K562 (cell line): ENCODE results near the gene COL25A1.

Experiments used
- CBX8 ChIP-seq: fragments of 200-600 bp; sonication (generic); IDR thresholded peaks from 2 replicates; pipeline ENCODE4 v1.6.1; 2012; ENCODE audit warnings: borderline replicate concordance, mixed run types, low read depth, mild to moderate bottlenecking, moderate library complexity, mixed read lengths, low read length, control low read depth, inconsistent platforms; ENCODE audit not compliant: poor library complexity, severe bottlenecking; ENCODE audit errors: extremely low read depth
- HMG20B ChIP-seq: fragments of 250-450 bp; sonication (Bioruptor Pico); IDR thresholded peaks from 2 replicates; pipeline ENCODE4 v1.5.0; 2021; ENCODE audit warnings: mild to moderate bottlenecking
- KLF10 ChIP-seq: fragments of 250-450 bp; sonication (Bioruptor Pico); IDR thresholded peaks from 2 replicates; pipeline ENCODE4 v1.6.1; 2021; ENCODE audit warnings: matching md5 sums
- PHF8 ChIP-seq: fragments of 200-600 bp; sonication (generic); IDR thresholded peaks from 2 replicates; pipeline ENCODE4 v1.6.1; 2012; ENCODE audit warnings: mixed run types, mild to moderate bottlenecking, inconsistent platforms, low read length, moderate library complexity, borderline replicate concordance
- RB1 ChIP-seq: fragments of 450-650 bp; IDR thresholded peaks from 2 replicates; pipeline ENCODE4 v1.6.1; 2017; ENCODE audit warnings: low read depth, mild to moderate bottlenecking
- SIN3A ChIP-seq, 2 experiments: fragments of 150-350 bp in 1 of 2; IDR thresholded peaks; 2 replicates each; pipeline ENCODE4 v1.6.1; 2011 to 2016; ENCODE audit warnings: borderline replicate concordance in 2 of 2, low read depth in 2 of 2, low read length in 2 of 2, mild to moderate bottlenecking in 2 of 2, moderate library complexity in 2 of 2; ENCODE audit not compliant: control insufficient read depth in 1 of 2
- YY1 ChIP-seq, 3 experiments: IDR thresholded peaks; 2 replicates each; pipeline ENCODE4 v1.6.1; 2011; ENCODE audit warnings: low read length in 2 of 3, mild to moderate bottlenecking in 2 of 3, moderate library complexity in 2 of 3, borderline replicate concordance in 1 of 3, control low read depth in 1 of 3, low read depth in 1 of 3; ENCODE audit not compliant: insufficient read depth in 3 of 3, insufficient replicate concordance in 2 of 3, control insufficient read depth in 1 of 3, insufficient read length in 1 of 3; ENCODE audit errors: extremely low read depth in 1 of 3
- ZKSCAN1 ChIP-seq: fragments of 150-350 bp; IDR thresholded peaks from 2 replicates; pipeline ENCODE4 v1.6.1; 2016; ENCODE audit warnings: low read depth, low read length
- TF ChIP-seq, protein P1 (sequence below), 3 experiments: IDR thresholded peaks in 2 of 3; conservative IDR thresholded peaks in 1 of 3; 2 replicates each; pipeline ENCODE4 v1.5.1; 2011 to 2012; ENCODE audit warnings: low read length in 3 of 3, mild to moderate bottlenecking in 3 of 3, control low read depth in 2 of 3, improper control_type of control experiment in 1 of 3, inconsistent platforms in 1 of 3, low read depth in 1 of 3, mixed read lengths in 1 of 3, moderate library complexity in 1 of 3; ENCODE audit not compliant: insufficient read depth in 2 of 3
- TF ChIP-seq, protein P2 (sequence below): fragments of 250-450 bp; sonication (Bioruptor Pico); IDR thresholded peaks from 2 replicates; pipeline ENCODE4 v1.5.0; 2021
- TF ChIP-seq, protein P3 (sequence below), 3 experiments: fragments of 200-800 bp in 1 of 3; fragments of 250-450 bp in 1 of 3; fragments of 450-650 bp in 1 of 3; sonication (Bioruptor Pico) in 1 of 3; sonication (Bioruptor generic) in 1 of 3; formaldehyde crosslinking in 1 of 3; IDR thresholded peaks; 2 replicates each; pipeline versions ENCODE4 v1.6.1 to v1.8.0; 2016 to 2022; ENCODE audit warnings: mild to moderate bottlenecking in 2 of 3, missing genetic modification characterization in 2 of 3, missing compliant biosample characterization in 1 of 3, moderate library complexity in 1 of 3
- TF ChIP-seq, protein P4 (sequence below): fragments of 250-450 bp; sonication (Bioruptor Pico); IDR thresholded peaks from 2 replicates; pipeline ENCODE4 v1.5.0; 2020; ENCODE audit warnings: mild to moderate bottlenecking, borderline replicate concordance
- TF ChIP-seq, protein P5 (sequence below): sonication (generic); formaldehyde crosslinking; IDR thresholded peaks from 2 replicates; pipeline ENCODE4 v1.8.1; 2023; ENCODE audit warnings: mild to moderate bottlenecking, missing genetic modification reagents
- TF ChIP-seq, protein P6 (sequence below): sonication (generic); formaldehyde crosslinking; IDR thresholded peaks from 2 replicates; pipeline ENCODE4 v1.8.0; 2022; ENCODE audit warnings: mild to moderate bottlenecking, missing genetic modification reagents

DNA sequence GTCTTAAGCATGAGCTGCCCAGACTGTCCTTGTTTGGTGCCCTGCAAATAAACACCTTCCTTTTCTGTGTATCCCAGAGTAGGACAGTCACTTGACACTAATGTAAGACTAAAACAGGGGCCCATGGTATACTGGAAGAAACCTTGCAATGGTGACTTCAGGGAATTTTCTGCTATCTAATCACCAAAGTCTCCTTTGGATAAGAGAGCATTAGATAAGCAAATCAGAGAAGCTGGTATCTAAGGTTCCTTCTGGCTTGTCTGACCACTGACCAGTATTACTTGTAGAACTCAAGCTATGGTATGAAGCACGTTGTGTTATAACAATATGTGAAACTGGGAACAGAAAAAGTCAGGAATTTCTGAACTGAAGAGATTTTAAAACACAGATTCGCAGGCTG lies 173.9 kb downstream of the COL25A1 start:
- no peak for TF ChIP-seq KLF10
- TF ChIP-seq YY1 (IDR thresholded peaks at IDR 0.05; ENCODE audit: borderline replicate concordance in 1 of 3, control insufficient read depth in 1 of 3, extremely low read depth in 1 of 3, insufficient read depth in 3 of 3, insufficient read length in 1 of 3, insufficient replicate concordance in 2 of 3, low read depth in 1 of 3, low read length in 2 of 3), result no peak
- TF ChIP-seq RB1, result no peak
- TF ChIP-seq, protein P1, sequence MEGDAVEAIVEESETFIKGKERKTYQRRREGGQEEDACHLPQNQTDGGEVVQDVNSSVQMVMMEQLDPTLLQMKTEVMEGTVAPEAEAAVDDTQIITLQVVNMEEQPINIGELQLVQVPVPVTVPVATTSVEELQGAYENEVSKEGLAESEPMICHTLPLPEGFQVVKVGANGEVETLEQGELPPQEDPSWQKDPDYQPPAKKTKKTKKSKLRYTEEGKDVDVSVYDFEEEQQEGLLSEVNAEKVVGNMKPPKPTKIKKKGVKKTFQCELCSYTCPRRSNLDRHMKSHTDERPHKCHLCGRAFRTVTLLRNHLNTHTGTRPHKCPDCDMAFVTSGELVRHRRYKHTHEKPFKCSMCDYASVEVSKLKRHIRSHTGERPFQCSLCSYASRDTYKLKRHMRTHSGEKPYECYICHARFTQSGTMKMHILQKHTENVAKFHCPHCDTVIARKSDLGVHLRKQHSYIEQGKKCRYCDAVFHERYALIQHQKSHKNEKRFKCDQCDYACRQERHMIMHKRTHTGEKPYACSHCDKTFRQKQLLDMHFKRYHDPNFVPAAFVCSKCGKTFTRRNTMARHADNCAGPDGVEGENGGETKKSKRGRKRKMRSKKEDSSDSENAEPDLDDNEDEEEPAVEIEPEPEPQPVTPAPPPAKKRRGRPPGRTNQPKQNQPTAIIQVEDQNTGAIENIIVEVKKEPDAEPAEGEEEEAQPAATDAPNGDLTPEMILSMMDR (IDR thresholded peaks at IDR 0.05 in 2 of 3, conservative IDR thresholded peaks at IDR 0.05 in 1 of 3; ENCODE audit: insufficient read depth in 2 of 3, low read depth in 1 of 3, low read length in 3 of 3), result no peak
- TF ChIP-seq, protein P2, sequence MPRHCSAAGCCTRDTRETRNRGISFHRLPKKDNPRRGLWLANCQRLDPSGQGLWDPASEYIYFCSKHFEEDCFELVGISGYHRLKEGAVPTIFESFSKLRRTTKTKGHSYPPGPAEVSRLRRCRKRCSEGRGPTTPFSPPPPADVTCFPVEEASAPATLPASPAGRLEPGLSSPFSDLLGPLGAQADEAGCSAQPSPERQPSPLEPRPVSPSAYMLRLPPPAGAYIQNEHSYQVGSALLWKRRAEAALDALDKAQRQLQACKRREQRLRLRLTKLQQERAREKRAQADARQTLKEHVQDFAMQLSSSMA, result no peak
- TF ChIP-seq, protein P3, sequence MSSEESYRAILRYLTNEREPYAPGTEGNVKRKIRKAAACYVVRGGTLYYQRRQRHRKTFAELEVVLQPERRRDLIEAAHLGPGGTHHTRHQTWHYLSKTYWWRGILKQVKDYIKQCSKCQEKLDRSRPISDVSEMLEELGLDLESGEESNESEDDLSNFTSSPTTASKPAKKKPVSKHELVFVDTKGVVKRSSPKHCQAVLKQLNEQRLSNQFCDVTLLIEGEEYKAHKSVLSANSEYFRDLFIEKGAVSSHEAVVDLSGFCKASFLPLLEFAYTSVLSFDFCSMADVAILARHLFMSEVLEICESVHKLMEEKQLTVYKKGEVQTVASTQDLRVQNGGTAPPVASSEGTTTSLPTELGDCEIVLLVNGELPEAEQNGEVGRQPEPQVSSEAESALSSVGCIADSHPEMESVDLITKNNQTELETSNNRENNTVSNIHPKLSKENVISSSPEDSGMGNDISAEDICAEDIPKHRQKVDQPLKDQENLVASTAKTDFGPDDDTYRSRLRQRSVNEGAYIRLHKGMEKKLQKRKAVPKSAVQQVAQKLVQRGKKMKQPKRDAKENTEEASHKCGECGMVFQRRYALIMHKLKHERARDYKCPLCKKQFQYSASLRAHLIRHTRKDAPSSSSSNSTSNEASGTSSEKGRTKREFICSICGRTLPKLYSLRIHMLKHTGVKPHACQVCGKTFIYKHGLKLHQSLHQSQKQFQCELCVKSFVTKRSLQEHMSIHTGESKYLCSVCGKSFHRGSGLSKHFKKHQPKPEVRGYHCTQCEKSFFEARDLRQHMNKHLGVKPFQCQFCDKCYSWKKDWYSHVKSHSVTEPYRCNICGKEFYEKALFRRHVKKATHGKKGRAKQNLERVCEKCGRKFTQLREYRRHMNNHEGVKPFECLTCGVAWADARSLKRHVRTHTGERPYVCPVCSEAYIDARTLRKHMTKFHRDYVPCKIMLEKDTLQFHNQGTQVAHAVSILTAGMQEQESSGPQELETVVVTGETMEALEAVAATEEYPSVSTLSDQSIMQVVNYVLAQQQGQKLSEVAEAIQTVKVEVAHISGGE (CRISPR knock-in tag; IDR thresholded peaks at IDR 0.05), result no peak
- TF ChIP-seq, protein P4, sequence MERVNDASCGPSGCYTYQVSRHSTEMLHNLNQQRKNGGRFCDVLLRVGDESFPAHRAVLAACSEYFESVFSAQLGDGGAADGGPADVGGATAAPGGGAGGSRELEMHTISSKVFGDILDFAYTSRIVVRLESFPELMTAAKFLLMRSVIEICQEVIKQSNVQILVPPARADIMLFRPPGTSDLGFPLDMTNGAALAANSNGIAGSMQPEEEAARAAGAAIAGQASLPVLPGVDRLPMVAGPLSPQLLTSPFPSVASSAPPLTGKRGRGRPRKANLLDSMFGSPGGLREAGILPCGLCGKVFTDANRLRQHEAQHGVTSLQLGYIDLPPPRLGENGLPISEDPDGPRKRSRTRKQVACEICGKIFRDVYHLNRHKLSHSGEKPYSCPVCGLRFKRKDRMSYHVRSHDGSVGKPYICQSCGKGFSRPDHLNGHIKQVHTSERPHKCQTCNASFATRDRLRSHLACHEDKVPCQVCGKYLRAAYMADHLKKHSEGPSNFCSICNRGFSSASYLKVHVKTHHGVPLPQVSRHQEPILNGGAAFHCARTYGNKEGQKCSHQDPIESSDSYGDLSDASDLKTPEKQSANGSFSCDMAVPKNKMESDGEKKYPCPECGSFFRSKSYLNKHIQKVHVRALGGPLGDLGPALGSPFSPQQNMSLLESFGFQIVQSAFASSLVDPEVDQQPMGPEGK (CRISPR knock-in tag), result no peak
- TF ChIP-seq, protein P5, sequence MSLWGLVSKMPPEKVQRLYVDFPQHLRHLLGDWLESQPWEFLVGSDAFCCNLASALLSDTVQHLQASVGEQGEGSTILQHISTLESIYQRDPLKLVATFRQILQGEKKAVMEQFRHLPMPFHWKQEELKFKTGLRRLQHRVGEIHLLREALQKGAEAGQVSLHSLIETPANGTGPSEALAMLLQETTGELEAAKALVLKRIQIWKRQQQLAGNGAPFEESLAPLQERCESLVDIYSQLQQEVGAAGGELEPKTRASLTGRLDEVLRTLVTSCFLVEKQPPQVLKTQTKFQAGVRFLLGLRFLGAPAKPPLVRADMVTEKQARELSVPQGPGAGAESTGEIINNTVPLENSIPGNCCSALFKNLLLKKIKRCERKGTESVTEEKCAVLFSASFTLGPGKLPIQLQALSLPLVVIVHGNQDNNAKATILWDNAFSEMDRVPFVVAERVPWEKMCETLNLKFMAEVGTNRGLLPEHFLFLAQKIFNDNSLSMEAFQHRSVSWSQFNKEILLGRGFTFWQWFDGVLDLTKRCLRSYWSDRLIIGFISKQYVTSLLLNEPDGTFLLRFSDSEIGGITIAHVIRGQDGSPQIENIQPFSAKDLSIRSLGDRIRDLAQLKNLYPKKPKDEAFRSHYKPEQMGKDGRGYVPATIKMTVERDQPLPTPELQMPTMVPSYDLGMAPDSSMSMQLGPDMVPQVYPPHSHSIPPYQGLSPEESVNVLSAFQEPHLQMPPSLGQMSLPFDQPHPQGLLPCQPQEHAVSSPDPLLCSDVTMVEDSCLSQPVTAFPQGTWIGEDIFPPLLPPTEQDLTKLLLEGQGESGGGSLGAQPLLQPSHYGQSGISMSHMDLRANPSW (CRISPR knock-in tag), result no peak
- no peak for TF ChIP-seq PHF8
- TF ChIP-seq CBX8, result no peak
- TF ChIP-seq ZKSCAN1, result no peak
- no peak for TF ChIP-seq HMG20B (CRISPR knock-in tag)
- TF ChIP-seq, protein P6, sequence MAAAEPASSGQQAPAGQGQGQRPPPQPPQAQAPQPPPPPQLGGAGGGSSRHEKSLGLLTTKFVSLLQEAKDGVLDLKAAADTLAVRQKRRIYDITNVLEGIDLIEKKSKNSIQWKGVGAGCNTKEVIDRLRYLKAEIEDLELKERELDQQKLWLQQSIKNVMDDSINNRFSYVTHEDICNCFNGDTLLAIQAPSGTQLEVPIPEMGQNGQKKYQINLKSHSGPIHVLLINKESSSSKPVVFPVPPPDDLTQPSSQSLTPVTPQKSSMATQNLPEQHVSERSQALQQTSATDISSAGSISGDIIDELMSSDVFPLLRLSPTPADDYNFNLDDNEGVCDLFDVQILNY (CRISPR knock-in tag), result no peak
- TF ChIP-seq SIN3A (IDR thresholded peaks at IDR 0.05; ENCODE audit: borderline replicate concordance in 2 of 2, control insufficient read depth in 1 of 2, low read depth in 2 of 2, low read length in 2 of 2), result no peak
